Hepatocyte (in vitro differentiated cells): ENCODE data around the gene OR51V1. TPM values are rescaled to one million over a fixed set of nuclear protein-coding genes. Genes with fewer than 3 reads are reported as not detected.

ENCODE experiments used
- DNase-seq: peaks from one replicate; pipeline ENCODE4 v3.0.0-alpha.2; 2016; ENCODE audit warnings: low spot score
- H2AFZ ChIP-seq: fragments of 200-600 bp; sonication (generic); 2 replicates; pipeline ENCODE4 v1.6.0; 2016; ENCODE audit warnings: antibody characterized with exemption, mild to moderate bottlenecking
- H3K27ac ChIP-seq: fragments of 200-600 bp; sonication (generic); 2 replicates; pipeline ENCODE4 v1.5.1; 2016; ENCODE audit warnings: mild to moderate bottlenecking
- H3K27me3 ChIP-seq: fragments of 200-600 bp; sonication (generic); 2 replicates; pipeline ENCODE4 v1.6.1; 2016
- H3K36me3 ChIP-seq: fragments of 200-600 bp; sonication (generic); replicated peaks from 2 replicates; pipeline ENCODE4 v1.5.1; 2016; ENCODE audit warnings: low read depth; ENCODE audit not compliant: insufficient read depth
- H3K4me1 ChIP-seq: fragments of 200-600 bp; sonication (generic); 2 replicates; pipeline ENCODE4 v1.5.1; 2016; ENCODE audit warnings: mild to moderate bottlenecking, moderate library complexity; ENCODE audit not compliant: insufficient read depth
- H3K4me2 ChIP-seq: fragments of 200-600 bp; sonication (generic); 2 replicates; pipeline ENCODE4 v1.6.0; 2016
- H3K4me3 ChIP-seq: fragments of 200-600 bp; sonication (generic); 2 replicates; pipeline ENCODE4 v1.5.1; 2016; ENCODE audit warnings: mild to moderate bottlenecking
- H3K79me2 ChIP-seq: fragments of 200-600 bp; sonication (generic); 2 replicates; pipeline ENCODE4 v1.6.0; 2017; ENCODE audit warnings: mild to moderate bottlenecking
- H3K9me2 ChIP-seq: fragments of 200-600 bp; sonication (generic); replicated peaks from 2 replicates; pipeline ENCODE4 v1.6.0; 2017; ENCODE audit warnings: mild to moderate bottlenecking; ENCODE audit not compliant: insufficient read depth
- H3K9me3 ChIP-seq: fragments of 200-600 bp; sonication (generic); 2 replicates; pipeline ENCODE4 v1.5.1; 2016; ENCODE audit warnings: low read depth, mild to moderate bottlenecking
- H4K20me1 ChIP-seq: fragments of 200-600 bp; sonication (generic); 2 replicates; pipeline ENCODE4 v1.6.0; 2016; ENCODE audit warnings: mild to moderate bottlenecking; ENCODE audit not compliant: insufficient read depth, poor library complexity, severe bottlenecking
- EZH2 ChIP-seq: fragments of 200-600 bp; sonication (generic); IDR thresholded peaks from 2 replicates; pipeline ENCODE4 v1.6.1; 2016; ENCODE audit warnings: antibody characterized with exemption, mild to moderate bottlenecking, borderline replicate concordance
- WGBS: methylation state at CpG from one replicate; pipeline ENCODE4 v1.1.6; 2016; ENCODE audit warnings: low lambda C conversion rate; ENCODE audit errors: missing lambda C conversion rate; 5-methylcytosine and 5-hydroxymethylcytosine counted together
- polyA plus RNA-seq: library from polyadenylated mRNA; unstranded; fragments of >200 nt; fragmentation: Nextera tagmentation; extraction: Ambion mirVana; gene quantifications from 2 replicates; pipeline ENCODE4 v1.2.1, GENCODE V29; 2016
- total RNA-seq: library from RNA; depleted of rRNA; stranded (reverse); fragments of >200 nt; gene quantifications from 2 replicates; pipeline ENCODE4 v1.2.3, GENCODE V29; 2014
- TF ChIP-seq, protein P1 (sequence below): fragments of 200-600 bp; sonication (generic); IDR thresholded peaks from 2 replicates; pipeline ENCODE4 v1.5.1; 2016; ENCODE audit warnings: antibody characterized with exemption, mild to moderate bottlenecking; ENCODE audit not compliant: poor library complexity

OR51V1 gene
- total and polyA plus RNA-seq, 2 experiments from 2014 or later = not detected

DNA sequence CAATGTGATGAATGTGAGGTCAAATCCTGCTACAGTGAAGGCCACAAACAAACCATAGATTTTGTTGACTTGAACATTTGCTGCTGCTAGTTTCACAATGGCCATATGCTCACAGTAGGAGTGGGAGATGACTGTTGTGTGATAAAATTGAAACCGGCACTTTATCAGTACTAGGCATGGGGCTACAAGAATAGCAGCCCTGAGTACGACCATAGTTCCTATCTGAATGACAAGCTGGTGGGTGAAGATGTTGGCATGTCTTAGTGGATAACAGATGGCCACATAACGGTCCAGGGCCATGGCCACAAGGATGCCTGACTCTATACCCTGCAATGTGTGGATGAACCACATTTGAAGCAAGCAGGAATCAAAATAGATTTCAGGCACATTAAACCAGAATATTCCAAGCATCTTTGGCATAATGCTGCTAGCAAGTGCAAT lies 48.7 kb downstream of the OR51V1 start:
- TF ChIP-seq, protein P1, sequence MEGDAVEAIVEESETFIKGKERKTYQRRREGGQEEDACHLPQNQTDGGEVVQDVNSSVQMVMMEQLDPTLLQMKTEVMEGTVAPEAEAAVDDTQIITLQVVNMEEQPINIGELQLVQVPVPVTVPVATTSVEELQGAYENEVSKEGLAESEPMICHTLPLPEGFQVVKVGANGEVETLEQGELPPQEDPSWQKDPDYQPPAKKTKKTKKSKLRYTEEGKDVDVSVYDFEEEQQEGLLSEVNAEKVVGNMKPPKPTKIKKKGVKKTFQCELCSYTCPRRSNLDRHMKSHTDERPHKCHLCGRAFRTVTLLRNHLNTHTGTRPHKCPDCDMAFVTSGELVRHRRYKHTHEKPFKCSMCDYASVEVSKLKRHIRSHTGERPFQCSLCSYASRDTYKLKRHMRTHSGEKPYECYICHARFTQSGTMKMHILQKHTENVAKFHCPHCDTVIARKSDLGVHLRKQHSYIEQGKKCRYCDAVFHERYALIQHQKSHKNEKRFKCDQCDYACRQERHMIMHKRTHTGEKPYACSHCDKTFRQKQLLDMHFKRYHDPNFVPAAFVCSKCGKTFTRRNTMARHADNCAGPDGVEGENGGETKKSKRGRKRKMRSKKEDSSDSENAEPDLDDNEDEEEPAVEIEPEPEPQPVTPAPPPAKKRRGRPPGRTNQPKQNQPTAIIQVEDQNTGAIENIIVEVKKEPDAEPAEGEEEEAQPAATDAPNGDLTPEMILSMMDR = no peak
- TF ChIP-seq EZH2 = no peak
- WGBS = 75% methylated on average over 3 of the region's 3 CpGs
- Histone ChIP-seq H3K79me2 (no peaks in the 10 kb centered on the region), H3K27ac (no peak overlapping the region), H3K9me2 (no peaks in the 10 kb centered on the region), H3K4me3 (no peak overlapping the region), H2AFZ (no peak overlapping the region), H3K4me1 (no peaks in the 10 kb centered on the region), H3K9me3 (no peaks in the 10 kb centered on the region), H3K36me3 (no peaks in the 10 kb centered on the region), H3K27me3 (peaks cover 4% of the 10 kb centered on the region), H4K20me1 (no peaks in the 10 kb centered on the region), H3K4me2 (no peak overlapping the region)
- DNase-seq = no peak

Other genes with a start within 250 kb of the OR51V1 start
- gene OR51A2, start 245.0 kb downstream of the OR51V1 start, total RNA-seq = not detected in 2 replicates
- gene OR51A2, start 245.0 kb downstream of the OR51V1 start, polyA plus RNA-seq = not detected in 2 replicates
- gene OR51L1, start 205.8 kb downstream of the OR51V1 start, total RNA-seq = not detected in 2 replicates
- gene OR51L1, start 205.8 kb downstream of the OR51V1 start, polyA plus RNA-seq = not detected in 2 replicates
- gene OR52J3, start 154.2 kb downstream of the OR51V1 start, total RNA-seq = not detected in 2 replicates
- gene OR52J3, start 154.2 kb downstream of the OR51V1 start, polyA plus RNA-seq = not detected in 2 replicates
- gene OR52E2, start 141.1 kb downstream of the OR51V1 start, total RNA-seq = not detected in 2 replicates
- not detected in 2 replicates for gene OR52E2, start 141.1 kb downstream of the OR51V1 start, polyA plus RNA-seq
- not detected in 2 replicates for gene OR52E1, start 131.1 kb downstream of the OR51V1 start, total RNA-seq
- not detected in 2 replicates for gene OR52E1, start 131.1 kb downstream of the OR51V1 start, polyA plus RNA-seq
- not detected in 2 replicates for gene OR52A5, start 62.3 kb downstream of the OR51V1 start, total RNA-seq
- not detected in 2 replicates for gene OR52A5, start 62.3 kb downstream of the OR51V1 start, polyA plus RNA-seq
- gene OR52A1, start 45.9 kb downstream of the OR51V1 start, total RNA-seq = not detected in 2 replicates
- not detected in 2 replicates for gene OR52A1, start 45.9 kb downstream of the OR51V1 start, polyA plus RNA-seq
- not detected in 2 replicates for gene HBB, start 26.4 kb upstream of the OR51V1 start, total RNA-seq
- not detected in 2 replicates for gene HBB, start 26.4 kb upstream of the OR51V1 start, polyA plus RNA-seq
- not detected in 2 replicates for gene HBD, start 33.8 kb upstream of the OR51V1 start, total RNA-seq
- gene HBD, start 33.8 kb upstream of the OR51V1 start, polyA plus RNA-seq = not detected in 2 replicates
- not detected in 2 replicates for gene HBG1, start 49.2 kb upstream of the OR51V1 start, total RNA-seq
- gene HBG1, start 49.2 kb upstream of the OR51V1 start, polyA plus RNA-seq = not detected in 2 replicates
- gene HBG2, start 54.1 kb upstream of the OR51V1 start, total RNA-seq = not detected in 2 replicates
- 0.63 TPM in 1 of 2 replicates, not detected in the other for gene HBG2, start 54.1 kb upstream of the OR51V1 start, polyA plus RNA-seq
- gene HBE1, start 69.3 kb upstream of the OR51V1 start, total RNA-seq = 1.1 and 1.6 TPM in 2 replicates
- gene HBE1, start 69.3 kb upstream of the OR51V1 start, polyA plus RNA-seq = 0.25 and 1.5 TPM in 2 replicates
- not detected in 2 replicates for gene OR51B4, start 101.3 kb upstream of the OR51V1 start, total RNA-seq
- 0.17 TPM in 1 of 2 replicates, not detected in the other for gene OR51B4, start 101.3 kb upstream of the OR51V1 start, polyA plus RNA-seq
- not detected in 2 replicates for gene OR51B2, start 123.6 kb upstream of the OR51V1 start, total RNA-seq
- gene OR51B2, start 123.6 kb upstream of the OR51V1 start, polyA plus RNA-seq = not detected in 2 replicates
- 0.20 TPM in 1 of 2 replicates, not detected in the other for gene OR51B5, start 142.8 kb upstream of the OR51V1 start, total RNA-seq
- not detected in 2 replicates for gene OR51B5, start 142.8 kb upstream of the OR51V1 start, polyA plus RNA-seq
- gene OR51B6, start 150.8 kb upstream of the OR51V1 start, total RNA-seq = not detected in 2 replicates
- not detected in 2 replicates for gene OR51B6, start 150.8 kb upstream of the OR51V1 start, polyA plus RNA-seq
- gene OR51M1, start 183.1 kb upstream of the OR51V1 start, total RNA-seq = not detected in 2 replicates
- gene OR51M1, start 183.1 kb upstream of the OR51V1 start, polyA plus RNA-seq = not detected in 2 replicates
- gene OR51Q1, start 221.4 kb upstream of the OR51V1 start, total RNA-seq = not detected in 2 replicates
- not detected in 2 replicates for gene OR51Q1, start 221.4 kb upstream of the OR51V1 start, polyA plus RNA-seq
- not detected in 2 replicates for gene OR51I1, start 240.8 kb upstream of the OR51V1 start, total RNA-seq
- gene OR51I1, start 240.8 kb upstream of the OR51V1 start, polyA plus RNA-seq = not detected in 2 replicates
- not detected in 2 replicates for gene OR51I2, start 248.6 kb upstream of the OR51V1 start, total RNA-seq
- not detected in 2 replicates for gene OR51I2, start 248.6 kb upstream of the OR51V1 start, polyA plus RNA-seq